Heart right ventricle (tissue), 16 donors: ENCODE results near the gene TMEM61. TPM values are rescaled to one million over a fixed set of nuclear protein-coding genes. Genes with fewer than 3 reads are reported as not detected.

Source experiments
- ATAC-seq, 8 donors: fragments of 200-7000 bp; cut with Tn5 transposase; one replicate each; pipeline ENCODE4 v1.9.1; 2020; ENCODE audit warnings: mild to moderate bottlenecking in 8 of 8, moderate library complexity in 8 of 8, moderate number of reproducible peaks in 1 of 8
- DNase-seq, 2 donors: peaks; one replicate each; pipeline ENCODE4 v3.0.0-alpha.2; 2020
- H3K27ac ChIP-seq, 10 donors: fragments of 200-600 bp; sonication (generic) in 2 of 10; one replicate each; pipeline versions ENCODE4 v1.5.0 to v1.8.0; 2020 to 2022; ENCODE audit warnings: mild to moderate bottlenecking in 3 of 10
- H3K27me3 ChIP-seq, 7 donors: fragments of 200-600 bp; one replicate each; pipeline ENCODE4 v1.8.0; 2021 to 2022; ENCODE audit warnings: mild to moderate bottlenecking in 2 of 7
- H3K36me3 ChIP-seq, 9 donors: fragments of 200-600 bp; sonication (generic) in 1 of 9; one replicate each; pipeline versions ENCODE4 v1.5.0 to v1.8.0; 2020 to 2022; ENCODE audit warnings: mild to moderate bottlenecking in 2 of 9
- H3K4me1 ChIP-seq, 9 donors: fragments of 200-600 bp; sonication (generic) in 1 of 9; one replicate each; pipeline versions ENCODE4 v1.5.0 to v1.8.0; 2020 to 2022; ENCODE audit warnings: mild to moderate bottlenecking in 4 of 9
- H3K4me3 ChIP-seq, 10 donors: fragments of 200-600 bp; sonication (generic) in 2 of 10; one replicate each; pipeline versions ENCODE4 v1.5.0 to v1.8.0; 2020 to 2022; ENCODE audit warnings: mild to moderate bottlenecking in 7 of 10, moderate library complexity in 2 of 10
- H3K9me3 ChIP-seq, 11 donors: fragments of 200-600 bp in 10 of 11; sonication (generic) in 2 of 11; one replicate each; pipeline versions ENCODE4 v1.5.0 to v1.8.0; 2013 to 2022; ENCODE audit warnings: mild to moderate bottlenecking in 2 of 11, control low read depth in 1 of 11, moderate library complexity in 1 of 11
- WGBS, 2 donors: extraction: QIAGEN DNeasy Blood & Tissue Kit; methylation state at CpG; one replicate each; pipeline ENCODE4 v1.1.7; 2013; ENCODE audit warnings: inconsistent platforms in 1 of 2; 5-methylcytosine and 5-hydroxymethylcytosine counted together
- intact Hi-C, 10 donors: fragments of 100-400 bp; cut with DNase I; formaldehyde crosslinking; loops; one replicate each; pipeline versions ENCODE4 v1.11.1 to v1.14.2; 2022
- polyA plus RNA-seq, 2 donors: library from polyadenylated mRNA; stranded (reverse); fragments of 200-250 nt; gene quantifications; one replicate each; pipeline ENCODE4 v1.2.3, GENCODE V29; 2013
- total RNA-seq, 10 donors: library from RNA; stranded (reverse); fragmentation: NEBNext Ultra II Directional in 3 of 10; extraction: Animal tissue kit (Norgen Biotek cat#: 25700) in 3 of 10; gene quantifications; one replicate each; pipeline versions ENCODE4 v1.2.1 to v1.2.4, GENCODE V29; 2021 to 2023
- TF ChIP-seq, protein P1 (sequence below), 9 donors: fragments of 200-600 bp; sonication (generic) in 2 of 9; IDR thresholded peaks; one replicate each; pipeline versions ENCODE4 v1.5.0 to v1.8.0; 2021 to 2022; ENCODE audit warnings: antibody characterized with exemption in 9 of 9, mild to moderate bottlenecking in 5 of 9, moderate library complexity in 1 of 9
- donor health status: Arrhythmogenic right ventricular cardiomyopathy.
- donor health status: ischemic (EF 13 %, LVEDD 7.1; RV severe dilation, severe dysfunction).
- donor health status: healthy with polysubstance abuse.
- donor health status: DM: no; HTN: yes; CAD: no.
- donor health status: DM: no; HTN: no; CAD: no.
- donor health status: ischemic (EF 25% LVEDD 6.9; RV normal size, moderate dysfunction).
- donor health status: ischemic (EF 25% LVEDD 5.7; RV mildly dilated, moderate dysfunction).
- donor health status: healthy.
- donor health status: DM: yes; HTN: yes; CAD: no.
- donor health status: Ischemic cardiomyopathy.
- donor health status: ischemic (EF 35%, LVEDD 5.7; RV mildly dilated, moderate dysfunction).
- donor health status: nonischemic (EF 11% LVEDD 7.7; RV severe dilation, severe dysfunction).
- donor health status: DM: yes; HTN: yes; CAD: no.
- donor health status: PGD.
- donor health status: ischemic (EF 29% LVEDD 5.4; RV normal size, mild dysfunction).
- donor health status: nonischemic (EF 23%, LVEDD 6.1; RV moderate dilation, normal function).

The TMEM61 gene
- total and polyA plus RNA-seq, 12 donors, result 0.03 to 0.37 TPM; not detected in 10

DNA sequence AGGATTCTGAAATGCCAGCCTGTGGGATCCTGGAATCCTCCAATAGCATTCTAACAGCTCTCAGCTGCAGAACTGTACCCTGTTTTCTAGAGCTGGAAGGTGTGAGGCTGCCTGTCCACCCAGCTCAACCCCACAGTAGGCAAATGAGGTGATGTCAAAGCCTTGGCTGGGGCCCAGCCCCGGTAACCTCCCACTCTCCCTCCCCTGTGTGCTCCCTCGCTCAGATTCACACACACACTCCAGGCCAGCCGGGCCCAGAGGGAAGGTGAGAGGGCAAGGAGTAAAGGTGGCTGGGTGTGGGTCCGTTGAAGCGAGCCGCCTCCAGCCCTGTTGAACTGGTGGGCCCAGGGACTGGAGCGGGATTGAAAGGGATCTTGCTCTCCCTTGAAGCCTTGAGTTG is 18.2 kb downstream of the TMEM61 start, which contains the start of gene BSND:
TSS of gene BSND (plus strand) at position 257 of the 400 bp plus-strand sequence. CDS start 254 bp downstream, outside the sequence.
- Histone ChIP-seq H3K4me3 (no peak within 1 kb of the TSS), H3K9me3 (no peaks in the 10 kb centered on the region), H3K27ac (no peak within 1 kb of the TSS), H3K36me3 (no peaks in the 10 kb centered on the region), H3K27me3 (peaks cover 17 to 60% (median 46%) of the 10 kb centered on the region in 7 donors), H3K4me1 (peaks cover 0 to 11% (median 5%) of the 10 kb centered on the region in 9 donors)
- ATAC-seq (no peak), DNase-seq (no peak)
- intact Hi-C loops, result loop anchor here in 4 of 10 donors (5.0 kb wide), 1 partner anchor 46 kb away; no protein-coding TSS in a partner anchor
- TF ChIP-seq, protein P1, sequence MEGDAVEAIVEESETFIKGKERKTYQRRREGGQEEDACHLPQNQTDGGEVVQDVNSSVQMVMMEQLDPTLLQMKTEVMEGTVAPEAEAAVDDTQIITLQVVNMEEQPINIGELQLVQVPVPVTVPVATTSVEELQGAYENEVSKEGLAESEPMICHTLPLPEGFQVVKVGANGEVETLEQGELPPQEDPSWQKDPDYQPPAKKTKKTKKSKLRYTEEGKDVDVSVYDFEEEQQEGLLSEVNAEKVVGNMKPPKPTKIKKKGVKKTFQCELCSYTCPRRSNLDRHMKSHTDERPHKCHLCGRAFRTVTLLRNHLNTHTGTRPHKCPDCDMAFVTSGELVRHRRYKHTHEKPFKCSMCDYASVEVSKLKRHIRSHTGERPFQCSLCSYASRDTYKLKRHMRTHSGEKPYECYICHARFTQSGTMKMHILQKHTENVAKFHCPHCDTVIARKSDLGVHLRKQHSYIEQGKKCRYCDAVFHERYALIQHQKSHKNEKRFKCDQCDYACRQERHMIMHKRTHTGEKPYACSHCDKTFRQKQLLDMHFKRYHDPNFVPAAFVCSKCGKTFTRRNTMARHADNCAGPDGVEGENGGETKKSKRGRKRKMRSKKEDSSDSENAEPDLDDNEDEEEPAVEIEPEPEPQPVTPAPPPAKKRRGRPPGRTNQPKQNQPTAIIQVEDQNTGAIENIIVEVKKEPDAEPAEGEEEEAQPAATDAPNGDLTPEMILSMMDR (IDR thresholded peaks at IDR 0.05), result no peak
- 66 to 74% methylated on average over 7 of the region's 7 CpGs for WGBS, 2 donors

DNA sequence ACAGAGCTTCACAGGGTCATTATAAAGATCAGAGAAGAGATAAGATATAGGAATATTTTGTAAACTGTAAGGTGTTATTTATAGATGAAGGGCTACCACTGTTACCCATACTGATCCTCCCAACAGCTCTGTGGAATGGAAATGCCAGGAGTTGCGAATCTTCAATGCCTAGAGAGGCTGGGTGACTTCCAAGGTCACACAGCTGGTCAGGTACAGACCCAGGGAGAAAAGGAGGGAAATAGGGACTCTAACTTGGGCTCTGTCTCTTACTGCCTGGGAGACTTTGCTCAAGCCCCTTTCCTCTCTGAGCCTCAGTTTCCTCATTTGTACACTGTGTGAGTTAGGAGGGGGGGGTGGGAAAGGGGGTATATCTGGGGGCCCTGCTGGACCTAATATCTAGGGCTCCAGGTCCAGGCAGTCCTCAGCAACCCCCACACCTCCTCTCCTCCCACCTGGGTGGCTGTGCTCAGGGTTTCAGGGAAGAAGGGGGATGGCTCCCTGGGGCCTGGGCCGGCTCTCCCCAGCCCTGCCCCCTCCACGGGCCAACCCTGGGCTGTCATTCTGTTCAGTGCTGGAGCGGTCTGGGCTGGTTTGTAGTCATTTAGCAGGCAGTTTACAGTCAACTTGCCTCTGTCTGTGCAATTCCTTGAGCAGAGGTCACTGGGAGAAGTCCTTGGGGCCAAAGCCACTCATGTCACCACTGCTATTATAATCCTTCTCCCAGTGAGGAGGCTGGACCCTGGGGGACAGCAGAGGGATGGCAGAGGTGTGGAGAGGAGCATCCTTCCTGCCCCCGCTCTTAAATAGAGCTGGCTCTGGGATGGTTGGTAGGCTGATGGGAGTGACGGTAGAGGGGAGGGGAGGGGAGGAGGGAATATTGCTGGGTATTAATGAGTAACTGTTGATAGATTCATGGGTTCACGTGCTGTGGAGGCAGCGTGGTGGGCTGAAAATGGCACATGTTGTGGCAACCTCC is 20.0 kb downstream of the TMEM61 start:
- intact Hi-C loops, result no loop called here
- Histone ChIP-seq H3K4me3 (no peak overlapping the region), H3K36me3 (no peaks in the 10 kb centered on the region), H3K27me3 (peaks cover 17 to 56% (median 38%) of the 10 kb centered on the region in 7 donors), H3K4me1 (peaks cover 0 to 11% (median 5%) of the 10 kb centered on the region in 9 donors), H3K27ac (no peak overlapping the region), H3K9me3 (no peaks in the 10 kb centered on the region)
- TF ChIP-seq, protein P1 (IDR thresholded peaks at IDR 0.05), result no peak
- no peak for ATAC-seq
- no peak for DNase-seq
- 66 to 77% methylated on average over 8 of the region's 8 CpGs for WGBS, 2 donors

DNA sequence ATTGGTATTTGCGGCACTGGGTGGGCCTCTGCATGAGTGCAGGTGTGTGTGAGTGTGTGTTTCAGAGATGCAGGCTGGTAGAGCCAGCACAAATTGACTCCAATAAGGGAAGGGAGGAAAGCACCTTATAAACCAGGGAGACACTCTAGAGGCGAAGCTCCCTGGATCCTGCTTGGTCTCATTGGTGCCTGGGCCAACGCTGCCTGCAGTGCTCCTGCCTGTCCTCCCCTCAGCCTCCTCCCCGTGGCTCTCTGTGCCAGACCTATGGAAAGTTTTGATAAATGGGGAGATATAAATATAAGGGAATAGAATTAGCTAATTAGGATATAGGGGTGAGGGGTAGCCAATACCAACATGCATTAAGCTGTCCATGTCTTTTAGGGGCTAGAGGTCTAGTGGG is 20.9 kb downstream of the TMEM61 start:
- intact Hi-C loops, result no loop called here

DNA sequence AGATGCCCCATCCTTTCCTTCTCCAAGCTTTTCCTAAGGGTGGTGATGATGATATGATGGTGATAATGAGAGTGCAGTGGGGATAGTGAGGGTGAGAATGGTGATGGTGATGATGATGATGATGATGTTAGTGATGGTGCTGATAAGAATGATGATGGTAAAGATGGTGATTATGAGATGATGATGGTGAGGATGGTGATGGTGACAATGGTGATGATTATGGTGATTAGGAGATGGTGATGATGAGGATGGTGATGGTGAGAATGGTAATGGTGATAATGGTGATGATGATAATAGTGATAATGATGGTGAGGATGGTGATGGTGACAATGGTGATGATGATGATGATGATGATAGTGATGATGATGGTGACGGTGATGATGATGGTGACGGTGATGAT is 22.3 kb downstream of the TMEM61 start:
- Histone ChIP-seq H3K27ac (no peak overlapping the region), H3K4me3 (no peak overlapping the region), H3K4me1 (no peaks in the 10 kb centered on the region), H3K9me3 (no peaks in the 10 kb centered on the region), H3K36me3 (no peaks in the 10 kb centered on the region), H3K27me3 (peaks cover 2 to 33% (median 17%) of the 10 kb centered on the region in 7 donors)
- intact Hi-C loops, result no loop called here
- WGBS, 2 donors, result 31 to 56% methylated on average over 2 of the region's 2 CpGs
- DNase-seq (no peak), ATAC-seq (no peak)
- TF ChIP-seq, protein P1 (IDR thresholded peaks at IDR 0.05), result no peak

More for the DNA sequence above, 20.9 kb downstream of the TMEM61 start:
- Histone ChIP-seq H3K27ac (no peak overlapping the region), H3K36me3 (no peaks in the 10 kb centered on the region), H3K9me3 (no peaks in the 10 kb centered on the region), H3K27me3 (peaks cover 16 to 46% (median 31%) of the 10 kb centered on the region in 7 donors), H3K4me1 (peaks cover 0 to 8% (median 5%) of the 10 kb centered on the region in 9 donors), H3K4me3 (no peak overlapping the region)
- WGBS, 2 donors, result 90 to 93% methylated on average over 4 of the region's 4 CpGs
- TF ChIP-seq, protein P1 (IDR thresholded peaks at IDR 0.05), result no peak
- DNase-seq (no peak), ATAC-seq (no peak)
